ENCODE results near the gene CEP128.

The CEP128 gene

DNA sequence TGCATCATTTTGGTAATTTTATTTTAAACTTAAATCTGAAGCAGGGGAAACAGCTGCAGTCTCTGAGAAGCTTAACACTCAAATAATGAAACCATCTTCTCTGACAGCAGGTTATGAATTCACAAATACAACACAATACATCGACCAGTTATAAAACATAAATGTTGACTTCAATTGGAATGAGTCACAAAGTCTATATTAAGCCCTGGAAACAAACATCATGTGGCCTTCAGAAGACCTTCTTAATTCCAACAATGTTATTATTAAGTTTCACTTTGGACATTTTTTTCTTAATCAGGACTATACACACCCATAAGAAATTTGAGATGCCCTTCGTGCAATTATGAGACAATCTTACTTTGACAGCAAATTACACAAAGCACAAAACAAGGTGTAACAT, 68.9 kb downstream of the CEP128 start:
- H3K14ac ChIP-seq (ENCODE audit: low read length): no peak overlapping the region
- H2AK5ac ChIP-seq (ENCODE audit: low read length): no peak overlapping the region
- H3K27me3 ChIP-seq (ENCODE audit: insufficient read depth, low read length): no peaks in the 10 kb centered on the region
- no peak overlapping the region for H3K18ac ChIP-seq (ENCODE audit: low read length)
- H3K36me3 ChIP-seq (ENCODE audit: control insufficient read depth in 1 of 2, insufficient read depth in 2 of 2, low read length in 2 of 2): no peaks in the 10 kb centered on the region
- no peak overlapping the region for H2AFZ ChIP-seq (ENCODE audit: insufficient read depth, low read length, poor library complexity)
- no peaks in the 10 kb centered on the region for H3K4me1 ChIP-seq (ENCODE audit: control insufficient read depth in 1 of 2, insufficient read depth in 2 of 2, low read length in 2 of 2)
- H4K12ac ChIP-seq (ENCODE audit: low read depth, low read length): no peak overlapping the region
- no peak overlapping the region for H3K9ac ChIP-seq (ENCODE audit: low read length)
- H3K9me3 ChIP-seq (ENCODE audit: insufficient read depth, low read depth, low read length): no peaks in the 10 kb centered on the region
- no CpG with 5 or more reads among the region's 2 CpGs for whole genome bisulfite sequencing (ENCODE audit: extremely low coverage, insufficient coverage, insufficient read length)
- H2BK5ac ChIP-seq (ENCODE audit: low read depth, low read length, poor library complexity): no peak overlapping the region
- H3K4me2 ChIP-seq (ENCODE audit: low read length): no peak overlapping the region
- no peak overlapping the region for H3K4me3 ChIP-seq (ENCODE audit: low read depth, low read length)
- no peaks in the 10 kb centered on the region for H3K79me2 ChIP-seq (ENCODE audit: control insufficient read depth, insufficient read depth, low read length, poor library complexity)
- no peaks in the 10 kb centered on the region for H3K79me1 ChIP-seq (ENCODE audit: low read length)
- H4K91ac ChIP-seq (ENCODE audit: low read depth, low read length): no peak overlapping the region
- H2BK12ac ChIP-seq (ENCODE audit: low read length): no peak overlapping the region
- no peak overlapping the region for H4K8ac ChIP-seq (ENCODE audit: low read depth, low read length)
- no peak overlapping the region for H2BK120ac ChIP-seq (ENCODE audit: insufficient read depth, low read length, poor library complexity)
- H3K27ac ChIP-seq (ENCODE audit: low read depth, low read length): no peak overlapping the region
- H3K4ac ChIP-seq (ENCODE audit: low read depth, low read length): no peak overlapping the region
- H3K23ac ChIP-seq (ENCODE audit: low read length): no peak overlapping the region
- DNase-seq: no peak

DNA sequence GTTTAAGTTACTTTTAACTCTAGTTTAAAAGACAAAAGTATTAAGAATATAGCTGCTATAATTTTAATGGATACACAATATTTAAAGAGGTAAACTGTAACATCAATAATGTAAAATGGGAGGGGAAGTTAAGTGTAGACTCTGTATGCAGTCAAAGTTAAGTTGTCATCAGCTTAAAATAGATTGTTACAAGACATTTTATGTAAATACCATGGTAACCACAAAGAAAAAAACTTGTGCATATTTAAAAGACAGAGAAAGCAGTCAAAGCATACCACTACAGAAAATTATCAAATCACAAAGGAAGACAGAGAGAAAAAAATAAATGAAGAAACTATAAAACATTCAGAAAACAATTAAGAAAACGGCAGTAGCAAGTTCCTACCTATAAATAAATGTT, 73.3 kb downstream of the CEP128 start:
- DNase-seq: no peak
- no peak overlapping the region for H4K8ac ChIP-seq (ENCODE audit: low read depth, low read length)
- H3K27me3 ChIP-seq (ENCODE audit: insufficient read depth, low read length): no peaks in the 10 kb centered on the region
- no peaks in the 10 kb centered on the region for H3K9me3 ChIP-seq (ENCODE audit: insufficient read depth, low read depth, low read length)
- H3K79me2 ChIP-seq (ENCODE audit: control insufficient read depth, insufficient read depth, low read length, poor library complexity): no peaks in the 10 kb centered on the region
- H3K79me1 ChIP-seq (ENCODE audit: low read length): no peaks in the 10 kb centered on the region
- H2BK5ac ChIP-seq (ENCODE audit: low read depth, low read length, poor library complexity): no peak overlapping the region
- no peak overlapping the region for H2BK12ac ChIP-seq (ENCODE audit: low read length)
- H3K14ac ChIP-seq (ENCODE audit: low read length): no peak overlapping the region
- no peak overlapping the region for H3K4ac ChIP-seq (ENCODE audit: low read depth, low read length)
- H3K23ac ChIP-seq (ENCODE audit: low read length): no peak overlapping the region
- H3K4me3 ChIP-seq (ENCODE audit: low read depth, low read length): no peak overlapping the region
- WGBS (ENCODE audit: extremely low coverage, insufficient coverage, insufficient read length): no CpG with 5 or more reads among the region's 1 CpG
- no peak overlapping the region for H2AK5ac ChIP-seq (ENCODE audit: low read length)
- H3K27ac ChIP-seq (ENCODE audit: low read depth, low read length): no peak overlapping the region
- no peak overlapping the region for H4K12ac ChIP-seq (ENCODE audit: low read depth, low read length)
- H3K36me3 ChIP-seq (ENCODE audit: control insufficient read depth in 1 of 2, insufficient read depth in 2 of 2, low read length in 2 of 2): no peaks in the 10 kb centered on the region
- no peak overlapping the region for H3K9ac ChIP-seq (ENCODE audit: low read length)
- no peak overlapping the region for H4K91ac ChIP-seq (ENCODE audit: low read depth, low read length)
- H2BK120ac ChIP-seq (ENCODE audit: insufficient read depth, low read length, poor library complexity): no peak overlapping the region
- H3K18ac ChIP-seq (ENCODE audit: low read length): no peak overlapping the region
- H3K4me1 ChIP-seq (ENCODE audit: control insufficient read depth in 1 of 2, insufficient read depth in 2 of 2, low read length in 2 of 2): no peaks in the 10 kb centered on the region
- H2AFZ ChIP-seq (ENCODE audit: insufficient read depth, low read length, poor library complexity): no peak overlapping the region
- H3K4me2 ChIP-seq (ENCODE audit: low read length): no peak overlapping the region

DNA sequence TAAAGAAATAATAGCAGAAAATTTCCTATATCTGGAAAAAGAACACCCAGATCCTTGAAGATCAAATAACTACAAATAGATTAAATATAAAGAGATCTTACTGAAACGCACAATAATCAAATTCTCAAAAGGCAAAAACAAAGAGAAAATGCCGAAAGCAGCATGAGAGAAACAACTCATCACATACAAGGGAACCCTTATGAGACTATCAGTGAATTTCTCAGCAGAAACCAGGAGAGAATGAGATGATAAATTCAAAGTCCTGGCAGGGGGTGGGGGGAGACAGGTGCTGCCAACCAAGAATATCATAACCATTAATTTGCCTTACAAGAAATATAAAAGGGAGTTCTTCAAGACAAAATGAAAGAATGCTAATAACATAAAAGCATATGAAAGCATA, 73.7 kb downstream of the CEP128 start:
- H3K36me3 ChIP-seq (ENCODE audit: control insufficient read depth in 1 of 2, insufficient read depth in 2 of 2, low read length in 2 of 2): no peaks in the 10 kb centered on the region
- H3K79me1 ChIP-seq (ENCODE audit: low read length): no peaks in the 10 kb centered on the region
- no peak overlapping the region for H3K4ac ChIP-seq (ENCODE audit: low read depth, low read length)
- H3K18ac ChIP-seq (ENCODE audit: low read length): no peak overlapping the region
- H2AK5ac ChIP-seq (ENCODE audit: low read length): no peak overlapping the region
- H3K4me3 ChIP-seq (ENCODE audit: low read depth, low read length): no peak overlapping the region
- H2AFZ ChIP-seq (ENCODE audit: insufficient read depth, low read length, poor library complexity): no peak overlapping the region
- H3K4me2 ChIP-seq (ENCODE audit: low read length): no peak overlapping the region
- no peak overlapping the region for H2BK120ac ChIP-seq (ENCODE audit: insufficient read depth, low read length, poor library complexity)
- no CpG with 5 or more reads among the region's 2 CpGs for WGBS (ENCODE audit: extremely low coverage, insufficient coverage, insufficient read length)
- H3K4me1 ChIP-seq (ENCODE audit: control insufficient read depth in 1 of 2, insufficient read depth in 2 of 2, low read length in 2 of 2): no peaks in the 10 kb centered on the region
- H4K91ac ChIP-seq (ENCODE audit: low read depth, low read length): no peak overlapping the region
- no peak overlapping the region for H2BK5ac ChIP-seq (ENCODE audit: low read depth, low read length, poor library complexity)
- no peak overlapping the region for H4K12ac ChIP-seq (ENCODE audit: low read depth, low read length)
- H3K27me3 ChIP-seq (ENCODE audit: insufficient read depth, low read length): no peaks in the 10 kb centered on the region
- H3K9me3 ChIP-seq (ENCODE audit: insufficient read depth, low read depth, low read length): no peaks in the 10 kb centered on the region
- H3K23ac ChIP-seq (ENCODE audit: low read length): no peak overlapping the region
- H3K79me2 ChIP-seq (ENCODE audit: control insufficient read depth, insufficient read depth, low read length, poor library complexity): no peaks in the 10 kb centered on the region
- no peak overlapping the region for H3K27ac ChIP-seq (ENCODE audit: low read depth, low read length)
- no peak overlapping the region for H3K14ac ChIP-seq (ENCODE audit: low read length)
- no peak overlapping the region for H4K8ac ChIP-seq (ENCODE audit: low read depth, low read length)
- no peak overlapping the region for H3K9ac ChIP-seq (ENCODE audit: low read length)
- H2BK12ac ChIP-seq (ENCODE audit: low read length): no peak overlapping the region
- DNase-seq: no peak

DNA sequence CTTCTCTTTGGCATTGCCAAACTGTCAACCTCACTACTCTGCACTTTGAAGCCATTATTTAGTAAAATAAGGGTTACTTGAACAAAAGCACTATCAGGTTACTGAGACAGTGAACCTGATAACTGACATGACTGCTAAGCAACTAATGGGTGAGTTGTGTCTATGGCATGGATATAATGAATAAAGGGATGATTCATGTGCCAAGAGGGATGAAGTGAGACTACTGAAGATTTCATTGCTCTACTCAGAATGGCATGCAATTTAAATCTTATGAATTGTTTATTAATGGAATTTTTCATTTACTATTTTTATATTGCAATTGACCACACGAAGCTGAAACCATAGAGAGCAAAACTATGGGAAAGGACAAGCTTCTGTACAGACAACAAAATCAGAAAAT, 74.4 kb downstream of the CEP128 start:
- Histone ChIP-seq H2BK12ac (ENCODE audit: low read length) (no peak overlapping the region), H2BK5ac (ENCODE audit: low read depth, low read length, poor library complexity) (no peak overlapping the region), H3K36me3 (ENCODE audit: control insufficient read depth in 1 of 2, insufficient read depth in 2 of 2, low read length in 2 of 2) (no peaks in the 10 kb centered on the region), H3K4me3 (ENCODE audit: low read depth, low read length) (no peak overlapping the region), H4K8ac (ENCODE audit: low read depth, low read length) (no peak overlapping the region), H2AK5ac (ENCODE audit: low read length) (no peak overlapping the region), H4K12ac (ENCODE audit: low read depth, low read length) (no peak overlapping the region), H3K79me1 (ENCODE audit: low read length) (no peaks in the 10 kb centered on the region), H3K4ac (ENCODE audit: low read depth, low read length) (no peak overlapping the region), H3K23ac (ENCODE audit: low read length) (no peak overlapping the region), H3K9me3 (ENCODE audit: insufficient read depth, low read depth, low read length) (no peaks in the 10 kb centered on the region), H3K27ac (ENCODE audit: low read depth, low read length) (no peak overlapping the region), H3K18ac (ENCODE audit: low read length) (no peak overlapping the region), H3K27me3 (ENCODE audit: insufficient read depth, low read length) (no peaks in the 10 kb centered on the region), H4K91ac (ENCODE audit: low read depth, low read length) (no peak overlapping the region), H3K14ac (ENCODE audit: low read length) (no peak overlapping the region), H2BK120ac (ENCODE audit: insufficient read depth, low read length, poor library complexity) (no peak overlapping the region), H3K79me2 (ENCODE audit: control insufficient read depth, insufficient read depth, low read length, poor library complexity) (no peaks in the 10 kb centered on the region), H3K9ac (ENCODE audit: low read length) (no peak overlapping the region), H3K4me2 (ENCODE audit: low read length) (no peak overlapping the region), H2AFZ (ENCODE audit: insufficient read depth, low read length, poor library complexity) (no peak overlapping the region), H3K4me1 (ENCODE audit: control insufficient read depth in 1 of 2, insufficient read depth in 2 of 2, low read length in 2 of 2) (no peaks in the 10 kb centered on the region)
- DNase-seq: no peak
- WGBS (ENCODE audit: extremely low coverage, insufficient coverage, insufficient read length): no CpG with 5 or more reads among the region's 1 CpG
